ENCODE data around the gene LCN6. TPM values are rescaled to one million over a fixed set of nuclear protein-coding genes. Genes with fewer than 3 reads are reported as not detected.
A peak's percentile ranks its signal among the peaks of the same experiment; 100 is the strongest.
"Not testable (repeated sequence)": the region's sequence is repeated elsewhere in the genome, so short reads cannot be mapped to it uniquely, and the experiment has no call there.

The LCN6 gene
- total RNA-seq, 1 donor from 2014 or later = not detected

GRCh38 chr9:136789523-136789937 is 41.2 kb upstream of the LCN6 start:
- Mint-ChIP-seq H3K27ac (ENCODE audit: unreplicated experiment) (no peak overlapping the region), H3K4me1 (peaks cover 36% of the 10 kb centered on the region), H3K27me3 (ENCODE audit: low read depth) (peaks cover 2% of the 10 kb centered on the region), H3K9me3 (no peaks in the 10 kb centered on the region), H3K36me3 (ENCODE audit: low read depth) (no peaks in the 10 kb centered on the region), H3K4me3 (no peak overlapping the region)
- no peak for DNase-seq (ENCODE audit: low read depth, low spot score)
- no peak for TF ChIP-seq CTCF (conservative IDR thresholded peaks at IDR 0.05)

- H3K4me1 Mint-ChIP-seq = peaks cover 36% of the 10 kb centered on the region
- H3K27me3 Mint-ChIP-seq (ENCODE audit: low read depth); H3K9me3 Mint-ChIP-seq; H3K4me3 Mint-ChIP-seq; DNase-seq (ENCODE audit: low read depth, low spot score); H3K36me3 Mint-ChIP-seq (ENCODE audit: low read depth); H3K27ac Mint-ChIP-seq (ENCODE audit: unreplicated experiment): not testable (repeated sequence)
Measured at GRCh38 chr9:136788644-136789522, 40.6 kb upstream of the LCN6 start.

- Mint-ChIP-seq H3K36me3 (ENCODE audit: low read depth) (no peaks in the 10 kb centered on the region), H3K4me1 (peaks cover 31% of the 10 kb centered on the region), H3K4me3 (no peak overlapping the region), H3K9me3 (no peaks in the 10 kb centered on the region), H3K27ac (ENCODE audit: unreplicated experiment) (no peak overlapping the region), H3K27me3 (ENCODE audit: low read depth) (peaks cover 2% of the 10 kb centered on the region)
- DNase-seq (ENCODE audit: low read depth, low spot score) = peak; percentile 75
- TF ChIP-seq CTCF (conservative IDR thresholded peaks at IDR 0.05) = peak; percentile 95
Measured at GRCh38 chr9:136787690-136788400, 39.5 kb upstream of the LCN6 start.

GRCh38 chr9:136786983-136787382 is 38.7 kb upstream of the LCN6 start:
- peaks cover 31% of the 10 kb centered on the region for H3K4me1 Mint-ChIP-seq
- not testable (repeated sequence) for DNase-seq (ENCODE audit: low read depth, low spot score); H3K36me3 Mint-ChIP-seq (ENCODE audit: low read depth)

GRCh38 chr9:136786451-136786850 is 38.1 kb upstream of the LCN6 start:
- peaks cover 31% of the 10 kb centered on the region for H3K4me1 Mint-ChIP-seq
- no peak for DNase-seq (ENCODE audit: low read depth, low spot score)
- H3K4me3 Mint-ChIP-seq = no peak overlapping the region
- H3K36me3 Mint-ChIP-seq (ENCODE audit: low read depth) = no peaks in the 10 kb centered on the region
- no peak for TF ChIP-seq CTCF (conservative IDR thresholded peaks at IDR 0.05)
- H3K27ac Mint-ChIP-seq (ENCODE audit: unreplicated experiment) = no peak overlapping the region
- peaks cover 9% of the 10 kb centered on the region for H3K27me3 Mint-ChIP-seq (ENCODE audit: low read depth)
- H3K9me3 Mint-ChIP-seq = no peaks in the 10 kb centered on the region

More at GRCh38 chr9:136786983-136787382, 38.7 kb upstream of the LCN6 start:
- H3K4me3 Mint-ChIP-seq; H3K27ac Mint-ChIP-seq (ENCODE audit: unreplicated experiment); H3K27me3 Mint-ChIP-seq (ENCODE audit: low read depth); H3K9me3 Mint-ChIP-seq: not testable (repeated sequence)

GRCh38 chr9:136785565-136786355 is 37.4 kb upstream of the LCN6 start:
- H3K27ac Mint-ChIP-seq (ENCODE audit: unreplicated experiment); H3K9me3 Mint-ChIP-seq; H3K36me3 Mint-ChIP-seq (ENCODE audit: low read depth); DNase-seq (ENCODE audit: low read depth, low spot score); H3K4me3 Mint-ChIP-seq: not testable (repeated sequence)
- Mint-ChIP-seq H3K4me1 (peaks cover 29% of the 10 kb centered on the region), H3K27me3 (ENCODE audit: low read depth) (peaks cover 15% of the 10 kb centered on the region)

All from neural crest cell (in vitro differentiated cells).